AG04449 (cell line): ENCODE data around the gene JMJD8.

Experiments used
- CTCF ChIA-PET: fragments of 350-600 bp; formaldehyde crosslinking; extraction: SDS; loops from one replicate; lab custom pipeline; 2021; ENCODE audit warnings: antibody characterized with exemption; lab: Yijun Ruan, JAX
- POLR2A ChIA-PET: fragments of 400-600, 350-600 bp; formaldehyde crosslinking; extraction: SDS; loops from one replicate; lab custom pipeline; 2020; ENCODE audit warnings: antibody characterized with exemption, inconsistent platforms; lab: Yijun Ruan, JAX
- DNase-seq: peaks from one replicate; pipeline ENCODE4 v3.0.0-alpha.2; 2010; ENCODE audit warnings: low read depth, low spot score
- H3K4me3 ChIP-seq: 2 replicates; pipeline ENCODE4 v1.5.1; 2011; ENCODE audit warnings: low read depth, mild to moderate bottlenecking, control low read depth, low read length
- CTCF ChIP-seq: IDR thresholded peaks from one replicate; pipeline ENCODE4 v1.5.1; 2011; ENCODE audit warnings: mild to moderate bottlenecking, moderate library complexity, low read length, control low read depth, inconsistent platforms; ENCODE audit not compliant: insufficient read depth; ENCODE audit errors: missing control alignments

Gene JMJD8

GRCh38 chr16:711084-711483, 26.9 kb upstream of the JMJD8 start:
- ChIA-PET CTCF (interaction anchor here (0.7 to 10.1 kb wide), 12 partner anchors 9 to 483 kb away, joined by 3 to 210 read pairs (median 6); partner anchors contain the start of genes CHTF18, CIAO3, RPUSD1 and WDR24), POLR2A (no interaction called here)
- DNase-seq = no peak
- no peak overlapping the region for H3K4me3 ChIP-seq
- TF ChIP-seq CTCF = no peak

GRCh38 chr16:710500-711075, 26.5 kb upstream of the JMJD8 start:
- POLR2A ChIA-PET = no interaction called here
- no peak for TF ChIP-seq CTCF
- no peak overlapping the region for H3K4me3 ChIP-seq
- CTCF ChIA-PET = interaction anchor here (0.6 to 10.1 kb wide), 17 partner anchors 9 to 484 kb away, joined by 3 to 210 read pairs (median 4); partner anchors contain the start of genes CHTF18, CIAO3, RHOT2 and RPUSD1
- DNase-seq = no peak

DNA sequence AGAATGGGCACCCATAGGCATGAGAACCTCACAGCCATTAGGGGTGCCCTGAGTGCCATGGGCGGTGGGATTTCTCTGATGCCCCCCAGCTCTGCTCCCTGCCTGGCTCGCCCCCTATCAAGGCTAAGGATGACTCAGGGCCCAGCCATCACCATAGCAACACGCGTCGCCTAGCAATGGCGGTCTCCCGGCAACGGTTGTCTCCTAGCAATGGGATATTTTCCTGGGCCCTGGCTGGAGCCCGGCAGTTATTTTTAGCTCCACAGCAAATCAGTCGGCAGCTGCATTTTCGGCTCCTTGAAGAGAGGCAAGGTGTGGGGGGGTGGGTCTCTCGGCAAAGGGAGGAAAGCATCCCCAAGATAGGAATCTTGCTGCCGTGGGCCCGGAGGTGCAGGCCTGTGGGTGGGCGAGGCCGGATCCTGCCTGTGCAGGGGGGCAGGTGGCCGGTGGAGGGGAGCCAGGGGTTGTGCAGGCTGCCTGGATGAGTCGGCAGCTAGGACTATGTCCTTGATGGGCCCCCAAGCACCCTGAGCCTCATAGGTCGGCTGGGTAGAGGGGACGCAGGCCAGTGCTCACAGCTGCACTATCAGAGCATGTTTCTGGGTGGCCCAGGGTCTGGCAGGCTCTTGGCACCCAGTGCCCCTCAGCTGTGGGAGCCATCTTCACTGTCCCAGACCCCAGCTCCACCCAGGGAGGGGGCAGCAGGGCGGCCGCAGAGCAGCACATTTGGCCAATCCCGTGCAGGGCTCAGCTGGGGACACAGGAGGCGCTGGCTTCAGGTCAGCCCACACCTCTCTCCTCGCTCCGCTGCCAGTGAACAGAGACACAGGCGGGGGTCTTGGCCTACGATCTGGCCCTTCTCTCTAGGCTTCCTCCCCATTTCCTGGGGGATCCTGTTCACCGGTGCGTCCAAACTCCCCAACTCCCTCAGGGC, 25.7 kb upstream of the JMJD8 start:
- peak; percentile 17 for DNase-seq
- H3K4me3 ChIP-seq = no peak overlapping the region
- no peak for TF ChIP-seq CTCF
- ChIA-PET CTCF (interaction anchor here (0.6 to 10.1 kb wide), 16 partner anchors 8 to 485 kb away, joined by 3 to 210 read pairs (median 4); partner anchors contain the start of genes CHTF18, CIAO3, RHOT2 and RPUSD1), POLR2A (no interaction called here)

- CTCF ChIA-PET = interaction anchor here (1.3 to 10.1 kb wide), 4 partner anchors 11 to 347 kb away, joined by 3 to 210 read pairs (median 47); partner anchors contain the start of genes CHTF18, RHOT2 and RPUSD1
- POLR2A ChIA-PET = no interaction called here
- H3K4me3 ChIP-seq = no peak overlapping the region
- TF ChIP-seq CTCF = no peak
- no peak for DNase-seq
These were observed 24.8 kb upstream of the JMJD8 start for GRCh38 chr16:708959-709358.

DNA sequence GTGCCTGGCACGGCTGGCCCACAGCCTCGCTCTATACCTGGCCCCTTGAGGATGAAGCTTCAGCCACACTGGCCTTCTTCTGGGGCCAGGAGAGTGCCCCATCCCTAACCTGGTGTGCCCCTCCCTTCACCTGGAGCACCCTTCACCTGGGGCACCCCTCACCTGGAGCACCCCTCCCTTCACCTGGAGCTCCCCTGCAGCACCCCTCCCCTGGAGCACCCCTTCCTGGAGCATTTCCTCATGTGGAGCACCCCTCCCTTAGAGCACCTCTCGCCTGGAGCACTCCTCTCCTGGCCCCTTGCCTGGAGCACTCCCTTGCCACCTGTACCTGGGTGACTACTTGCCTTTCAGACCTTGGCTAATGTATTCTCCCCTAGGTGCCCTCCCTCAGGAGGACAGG, 23.9 kb upstream of the JMJD8 start:
- ChIA-PET CTCF (interaction anchor here (1.2 to 10.1 kb wide), 4 partner anchors 8 to 395 kb away, joined by 3 to 210 read pairs (median 6); partner anchors contain the start of genes CHTF18 and RPUSD1), POLR2A (interaction anchor here (1.2 kb wide), 1 partner anchor 18 kb away, joined by 3 read pairs; the partner anchor contains the start of gene WDR24)
- no peak for TF ChIP-seq CTCF
- DNase-seq = no peak
- H3K4me3 ChIP-seq = no peak overlapping the region
